Endothelial cell (in vitro differentiated cells): ENCODE data around the gene CADM2. TPM values are rescaled to one million over a fixed set of nuclear protein-coding genes. Genes with fewer than 3 reads are reported as not detected.

Experiments used
- DNase-seq: peaks from one replicate; pipeline ENCODE4 v3.0.0; 2021; ENCODE audit warnings: low spot score
- H3K27ac Mint-ChIP-seq: one replicate; pipeline ENCODE4 v1.8.0; 2021; ENCODE audit warnings: mixed read lengths, inconsistent platforms; ENCODE audit not compliant: unreplicated experiment
- H3K27me3 Mint-ChIP-seq: one replicate; pipeline ENCODE4 v1.8.0; 2021; ENCODE audit warnings: mild to moderate bottlenecking, moderate library complexity, mixed read lengths, inconsistent platforms; ENCODE audit not compliant: unreplicated experiment
- H3K36me3 Mint-ChIP-seq: one replicate; pipeline ENCODE4 v1.8.0; 2021; ENCODE audit warnings: mild to moderate bottlenecking, low read depth, mixed read lengths, inconsistent platforms; ENCODE audit not compliant: unreplicated experiment
- H3K4me1 Mint-ChIP-seq: one replicate; pipeline ENCODE4 v1.8.0; 2021; ENCODE audit warnings: mild to moderate bottlenecking, mixed read lengths, inconsistent platforms; ENCODE audit not compliant: unreplicated experiment
- H3K4me3 Mint-ChIP-seq: one replicate; pipeline ENCODE4 v1.8.0; 2021; ENCODE audit warnings: mild to moderate bottlenecking, mixed read lengths, inconsistent platforms; ENCODE audit not compliant: unreplicated experiment
- H3K9me3 Mint-ChIP-seq: one replicate; pipeline ENCODE4 v1.8.0; 2021; ENCODE audit warnings: mixed read lengths, inconsistent platforms; ENCODE audit not compliant: unreplicated experiment
- total RNA-seq: library from RNA; stranded (reverse); fragmentation: NEBNext Ultra II Directional; extraction: Animal tissue kit (Norgen Biotek cat#: 25700); gene quantifications from one replicate; pipeline ENCODE4 v1.2.1, GENCODE V29; 2021; ENCODE audit not compliant: unreplicated experiment
- TF ChIP-seq, protein P1 (sequence below): fragments of 200-600 bp; sonication (generic); IDR thresholded peaks from one replicate; pipeline ENCODE4 v1.5.0; 2021; ENCODE audit warnings: antibody characterized with exemption; ENCODE audit not compliant: unreplicated experiment

CADM2 gene
- total RNA-seq, 1 donor from 2014 or later, result 0.97 TPM

- Mint-ChIP-seq H3K4me1 (no peaks in the 10 kb centered on the region), H3K27ac (no peak overlapping the region), H3K27me3 (no peaks in the 10 kb centered on the region), H3K36me3 (no peaks in the 10 kb centered on the region), H3K9me3 (no peaks in the 10 kb centered on the region), H3K4me3 (no peak overlapping the region)
- TF ChIP-seq, protein P1, sequence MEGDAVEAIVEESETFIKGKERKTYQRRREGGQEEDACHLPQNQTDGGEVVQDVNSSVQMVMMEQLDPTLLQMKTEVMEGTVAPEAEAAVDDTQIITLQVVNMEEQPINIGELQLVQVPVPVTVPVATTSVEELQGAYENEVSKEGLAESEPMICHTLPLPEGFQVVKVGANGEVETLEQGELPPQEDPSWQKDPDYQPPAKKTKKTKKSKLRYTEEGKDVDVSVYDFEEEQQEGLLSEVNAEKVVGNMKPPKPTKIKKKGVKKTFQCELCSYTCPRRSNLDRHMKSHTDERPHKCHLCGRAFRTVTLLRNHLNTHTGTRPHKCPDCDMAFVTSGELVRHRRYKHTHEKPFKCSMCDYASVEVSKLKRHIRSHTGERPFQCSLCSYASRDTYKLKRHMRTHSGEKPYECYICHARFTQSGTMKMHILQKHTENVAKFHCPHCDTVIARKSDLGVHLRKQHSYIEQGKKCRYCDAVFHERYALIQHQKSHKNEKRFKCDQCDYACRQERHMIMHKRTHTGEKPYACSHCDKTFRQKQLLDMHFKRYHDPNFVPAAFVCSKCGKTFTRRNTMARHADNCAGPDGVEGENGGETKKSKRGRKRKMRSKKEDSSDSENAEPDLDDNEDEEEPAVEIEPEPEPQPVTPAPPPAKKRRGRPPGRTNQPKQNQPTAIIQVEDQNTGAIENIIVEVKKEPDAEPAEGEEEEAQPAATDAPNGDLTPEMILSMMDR, result no peak
- no peak for DNase-seq
Observed at GRCh38 chr3:85867072-85867471, 908.3 kb downstream of the CADM2 start.

DNA sequence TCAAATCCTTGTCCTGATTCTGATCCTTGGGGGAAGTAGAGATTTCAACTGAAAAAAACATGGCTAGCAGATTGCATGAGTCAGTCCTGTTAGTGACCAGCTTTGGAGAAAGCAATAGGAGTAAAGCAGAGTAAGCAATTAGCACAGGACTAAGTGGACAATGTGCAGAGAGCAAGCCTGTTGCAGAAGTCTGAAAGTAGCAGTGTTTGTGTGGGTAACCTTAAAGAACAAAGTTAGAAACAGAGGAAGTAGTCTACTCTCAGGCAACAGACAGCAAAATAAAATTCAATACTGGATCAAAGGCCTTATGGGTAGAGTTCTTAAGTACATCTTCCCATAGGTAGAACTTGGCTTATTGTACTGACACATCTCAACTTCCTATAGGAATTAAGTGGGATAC lies 916.8 kb downstream of the CADM2 start:
- TF ChIP-seq, protein P1, result no peak
- no peak for DNase-seq
- Mint-ChIP-seq H3K4me3 (no peak overlapping the region), H3K27me3 (no peaks in the 10 kb centered on the region), H3K36me3 (no peaks in the 10 kb centered on the region), H3K27ac (no peak overlapping the region), H3K4me1 (no peaks in the 10 kb centered on the region), H3K9me3 (no peaks in the 10 kb centered on the region)

DNA sequence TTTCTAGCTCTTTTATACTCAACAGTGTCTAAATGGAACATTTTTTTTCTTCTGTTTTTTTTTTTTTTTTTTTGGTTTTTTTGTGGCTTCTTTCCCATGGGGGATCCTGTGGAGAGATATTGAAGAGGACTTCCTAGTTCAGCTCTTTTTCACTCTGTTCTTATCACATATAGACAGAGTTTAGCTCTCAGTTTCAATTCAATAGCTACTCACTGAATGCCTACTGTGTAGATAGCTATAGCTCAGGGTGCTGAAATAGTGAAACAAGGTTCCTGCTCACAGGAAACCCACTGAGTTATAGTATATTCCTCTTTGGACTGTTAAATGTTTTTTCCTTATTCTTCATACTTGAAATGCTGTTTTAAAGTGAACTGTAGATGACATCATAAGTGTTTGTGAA lies 918.8 kb downstream of the CADM2 start:
- no peaks in the 10 kb centered on the region for H3K4me1 Mint-ChIP-seq
- no peaks in the 10 kb centered on the region for H3K9me3 Mint-ChIP-seq
- no peak overlapping the region for H3K27ac Mint-ChIP-seq
- H3K4me3 Mint-ChIP-seq, result no peak overlapping the region
- no peaks in the 10 kb centered on the region for H3K27me3 Mint-ChIP-seq
- no peaks in the 10 kb centered on the region for H3K36me3 Mint-ChIP-seq
- DNase-seq, result no peak
- TF ChIP-seq, protein P1, result no peak

- no peak for DNase-seq
- TF ChIP-seq, protein P1, result no peak
- Mint-ChIP-seq H3K4me1 (no peaks in the 10 kb centered on the region), H3K36me3 (no peaks in the 10 kb centered on the region), H3K27ac (no peak overlapping the region), H3K4me3 (no peak overlapping the region), H3K27me3 (no peaks in the 10 kb centered on the region), H3K9me3 (no peaks in the 10 kb centered on the region)
Observed at GRCh38 chr3:85881833-85882393, 923.1 kb downstream of the CADM2 start.

DNA sequence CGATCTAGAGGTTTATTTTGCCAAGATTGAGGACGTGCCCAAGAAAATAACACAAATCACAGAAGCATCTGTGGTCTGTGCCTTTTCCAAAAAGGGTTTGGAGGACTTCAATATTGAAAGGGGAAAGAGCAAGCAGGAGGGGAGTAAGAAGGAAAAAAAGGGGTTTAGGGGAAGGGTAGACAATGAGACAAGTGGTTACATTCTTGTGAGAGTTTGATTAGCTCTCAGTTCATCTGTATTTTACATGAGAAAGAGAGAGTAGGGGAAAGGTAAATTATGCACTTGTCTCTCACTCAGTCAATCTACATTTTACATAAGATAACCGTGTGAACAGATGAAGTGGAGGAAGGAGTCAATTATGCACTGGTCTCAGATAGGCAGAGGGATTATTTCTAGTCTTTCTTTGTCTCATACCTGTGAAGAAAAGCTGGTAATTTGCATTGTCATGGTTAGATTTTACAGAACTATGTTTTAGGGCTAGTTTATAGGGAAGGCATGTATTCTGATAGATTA lies 931.3 kb downstream of the CADM2 start:
- no peak overlapping the region for H3K4me3 Mint-ChIP-seq
- no peaks in the 10 kb centered on the region for H3K4me1 Mint-ChIP-seq
- no peaks in the 10 kb centered on the region for H3K27me3 Mint-ChIP-seq

More for the DNA sequence above, 931.3 kb downstream of the CADM2 start:
- Mint-ChIP-seq H3K9me3 (no peaks in the 10 kb centered on the region), H3K27ac (no peak overlapping the region), H3K36me3 (no peaks in the 10 kb centered on the region)
- TF ChIP-seq, protein P1, result no peak
- DNase-seq, result no peak
